Measurements from ENCODE around the gene MRM1.
"Not testable (repeated sequence)": the region's sequence is repeated elsewhere in the genome, so short reads cannot be mapped to it uniquely, and the experiment has no call there.

MRM1 gene

DNA sequence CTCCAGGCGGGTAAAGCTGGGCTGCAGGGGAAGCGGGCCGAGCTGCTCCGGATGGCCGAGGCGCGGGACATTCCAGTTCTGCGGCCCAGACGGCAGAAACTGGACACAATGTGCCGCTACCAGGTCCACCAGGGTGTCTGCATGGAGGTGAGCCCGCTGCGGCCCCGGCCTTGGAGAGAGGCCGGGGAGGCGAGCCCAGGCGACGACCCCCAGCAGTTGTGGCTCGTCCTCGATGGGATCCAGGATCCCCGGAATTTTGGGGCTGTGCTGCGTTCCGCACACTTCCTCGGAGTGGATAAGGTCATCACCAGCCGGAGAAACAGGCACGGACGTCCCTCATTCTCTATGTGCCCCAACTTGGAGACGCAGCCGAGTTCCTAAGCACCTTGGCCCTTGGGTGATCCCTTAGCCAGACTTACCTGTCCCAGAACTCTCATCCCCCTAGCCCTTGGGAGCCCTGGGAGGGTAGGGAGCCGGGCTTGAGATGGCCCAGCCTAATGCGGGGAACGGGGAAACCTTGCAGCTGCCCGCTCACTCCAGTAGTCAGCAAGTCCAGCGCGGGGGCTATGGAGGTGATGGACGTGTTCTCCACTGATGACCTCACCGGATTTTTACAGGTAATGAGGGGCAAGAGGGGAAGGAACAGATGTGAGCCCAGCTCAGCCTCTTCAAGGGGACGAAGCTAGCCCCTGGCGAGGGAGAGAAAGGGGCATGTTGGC is 806 bp downstream of the MRM1 start:
- DNase-seq, result peak; percentile 55

DNA sequence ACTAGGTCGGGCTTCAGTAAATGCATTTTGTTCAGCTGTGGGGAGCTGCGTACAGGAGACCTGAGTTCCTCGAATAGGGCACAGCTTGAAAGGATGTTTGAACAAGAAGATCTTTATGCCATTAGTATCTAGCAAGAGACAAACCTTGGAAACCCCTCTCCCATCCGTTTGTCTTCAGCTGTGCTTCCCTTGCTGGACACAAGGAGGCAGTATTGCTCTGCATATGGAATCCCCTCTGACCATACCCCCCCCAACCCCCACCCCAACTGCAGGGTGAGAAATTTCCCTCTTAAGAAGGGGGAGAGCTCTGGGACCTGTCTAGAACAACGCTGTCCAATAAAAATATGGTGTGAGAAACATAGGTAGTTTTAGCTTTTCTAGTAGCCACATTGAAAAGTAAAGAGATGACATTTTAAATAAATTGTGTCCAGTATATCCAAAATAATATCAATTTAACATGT is 1.6 kb downstream of the MRM1 start:
- peak; percentile 77 for DNase-seq

DNA sequence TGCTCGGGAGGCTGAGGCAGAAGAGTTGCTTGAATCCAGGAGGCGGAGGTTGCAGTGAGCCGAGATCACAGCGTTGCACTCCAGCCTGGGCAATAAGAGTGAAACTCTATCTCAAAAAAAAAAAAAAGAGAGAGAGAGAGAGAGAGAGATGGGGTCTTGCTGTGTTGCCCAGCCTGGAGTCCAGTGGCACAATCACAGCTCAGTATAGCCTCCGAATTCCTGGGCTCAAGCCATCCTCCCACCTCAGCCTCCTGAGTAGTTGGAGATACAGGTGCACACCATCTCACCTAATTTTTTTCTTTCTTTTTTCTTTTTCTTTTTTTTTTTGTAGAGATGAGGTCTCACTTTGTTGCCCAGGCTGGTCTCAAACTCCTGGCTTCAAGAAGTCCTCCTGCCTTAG is 3.6 kb downstream of the MRM1 start:
- not testable (repeated sequence) for DNase-seq

DNA sequence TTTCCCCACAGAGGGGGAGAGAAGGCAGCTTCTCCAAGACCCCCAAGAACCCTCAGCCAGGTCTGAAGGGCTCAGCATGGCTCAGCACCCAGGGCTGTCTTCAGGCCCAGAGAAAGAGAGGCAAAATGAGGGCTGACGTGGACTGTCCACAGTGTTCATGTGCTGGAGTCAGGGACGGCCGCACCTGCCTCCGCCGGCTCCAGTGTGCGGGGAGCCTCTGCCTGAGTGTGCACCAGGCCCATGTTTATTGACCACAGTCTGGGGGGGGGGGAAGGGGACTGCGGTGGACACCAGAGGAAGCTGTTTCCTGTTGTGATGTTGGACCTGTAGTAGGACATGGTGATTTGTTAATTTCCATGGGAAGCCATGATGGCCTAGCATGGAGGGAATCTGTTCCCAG is 6.9 kb downstream of the MRM1 start:
- DNase-seq, result peak; percentile 16

DNA sequence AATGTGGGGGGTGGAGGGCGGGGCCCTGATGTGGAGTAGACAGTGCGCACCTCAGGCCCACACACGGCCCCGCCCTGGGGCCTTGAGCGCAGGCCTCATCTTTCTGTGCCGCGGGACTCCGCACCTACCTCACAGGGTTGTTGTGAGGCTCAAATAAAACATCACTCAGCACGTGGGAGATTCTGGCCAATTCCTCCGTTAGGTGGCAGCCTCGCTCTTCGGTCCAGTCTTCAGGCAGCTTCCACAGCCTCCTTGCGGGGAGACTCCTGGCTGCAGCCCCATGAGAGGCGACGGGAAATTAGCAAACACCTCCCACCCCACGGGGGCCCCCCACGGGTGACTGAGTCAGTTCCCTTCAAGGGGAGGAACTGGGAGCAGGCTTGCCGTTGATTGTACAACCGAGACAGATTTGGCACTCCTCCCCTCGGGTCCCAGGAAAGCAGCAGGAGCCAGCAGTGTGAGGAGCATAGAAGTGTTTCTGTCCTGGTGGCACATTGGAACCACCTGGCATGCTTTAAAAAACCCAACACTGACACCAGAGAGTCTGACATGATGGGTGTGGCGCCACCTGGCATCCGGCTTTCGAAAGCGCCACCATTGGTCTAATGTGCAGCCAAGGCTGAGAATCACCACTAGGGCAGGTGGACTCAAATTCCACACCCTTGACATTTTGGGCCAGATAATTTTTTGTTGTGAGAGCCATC is 7.6 kb downstream of the MRM1 start:
- DNase-seq, result peak; percentile 48

DNA sequence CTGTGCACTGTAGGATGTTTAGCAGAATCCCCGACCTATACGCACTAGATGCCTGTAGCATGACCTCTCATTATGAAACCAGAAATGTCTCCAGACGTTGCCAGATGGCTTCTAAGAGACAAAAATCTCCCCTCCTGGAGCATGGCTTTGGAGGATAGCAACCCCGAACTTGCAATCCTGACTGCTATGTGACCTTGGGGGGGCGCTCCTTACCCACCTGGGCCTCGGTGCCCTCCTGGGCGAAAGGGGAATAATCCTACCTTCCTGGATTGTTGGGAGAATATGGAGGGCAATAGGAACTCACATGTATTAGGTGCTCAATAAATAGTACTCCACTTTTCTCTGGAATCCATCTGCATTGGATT is 8.1 kb downstream of the MRM1 start:
- no peak for DNase-seq

DNA sequence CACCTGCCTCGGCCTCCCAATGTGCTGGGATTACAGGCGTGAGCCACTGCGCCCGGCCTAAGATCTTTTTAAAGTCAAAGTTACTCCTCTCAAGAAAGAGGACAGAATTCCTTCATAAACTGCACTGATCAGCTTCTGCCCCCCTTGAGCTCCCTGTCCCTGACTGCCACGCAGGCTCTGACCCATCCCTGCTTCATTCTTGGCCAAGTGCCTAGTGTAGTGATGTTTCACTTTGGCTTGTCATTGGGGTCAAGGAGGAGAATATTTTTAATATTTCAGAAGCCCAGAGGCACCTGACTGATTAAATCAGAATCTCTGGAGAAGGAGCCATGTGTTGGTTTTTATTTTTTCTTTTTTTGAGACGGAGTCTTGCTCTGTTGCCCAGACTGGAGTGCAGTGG is 9.1 kb downstream of the MRM1 start:
- no peak for DNase-seq

DNA sequence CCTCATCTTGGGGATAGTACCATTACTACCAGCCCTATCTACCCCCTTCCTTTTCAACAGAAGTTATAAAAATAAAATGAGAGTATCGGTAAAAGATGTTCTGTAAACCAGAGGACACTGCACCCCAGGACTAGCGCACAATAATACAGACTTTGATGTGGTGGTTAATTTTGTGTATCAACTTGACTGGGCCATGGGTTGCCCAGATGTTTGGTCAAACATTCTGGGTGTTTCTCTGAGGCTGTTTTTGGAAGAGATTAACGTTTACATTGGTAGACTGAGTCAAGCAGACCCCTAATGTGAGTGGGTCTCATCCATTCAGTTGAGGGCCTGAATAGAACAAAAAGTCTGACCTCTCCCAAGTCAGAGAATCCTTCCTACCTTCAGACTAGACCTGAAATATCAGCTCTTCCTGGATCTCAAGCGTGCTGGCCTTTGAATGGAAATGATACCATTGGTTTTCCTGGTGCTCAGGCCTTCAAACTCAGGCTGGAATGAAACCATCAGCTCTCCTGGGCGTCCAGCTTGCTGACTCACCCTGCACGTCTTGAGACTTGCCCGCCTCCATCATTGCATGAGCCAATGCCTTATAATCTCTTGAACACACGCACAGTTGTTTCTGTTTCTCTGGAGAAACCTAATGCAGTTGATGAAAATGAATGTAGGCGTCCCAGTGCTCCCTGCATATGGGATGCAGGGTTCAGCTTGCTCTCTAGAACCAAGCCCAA is 10.1 kb downstream of the MRM1 start:
- no peak for DNase-seq

DNA sequence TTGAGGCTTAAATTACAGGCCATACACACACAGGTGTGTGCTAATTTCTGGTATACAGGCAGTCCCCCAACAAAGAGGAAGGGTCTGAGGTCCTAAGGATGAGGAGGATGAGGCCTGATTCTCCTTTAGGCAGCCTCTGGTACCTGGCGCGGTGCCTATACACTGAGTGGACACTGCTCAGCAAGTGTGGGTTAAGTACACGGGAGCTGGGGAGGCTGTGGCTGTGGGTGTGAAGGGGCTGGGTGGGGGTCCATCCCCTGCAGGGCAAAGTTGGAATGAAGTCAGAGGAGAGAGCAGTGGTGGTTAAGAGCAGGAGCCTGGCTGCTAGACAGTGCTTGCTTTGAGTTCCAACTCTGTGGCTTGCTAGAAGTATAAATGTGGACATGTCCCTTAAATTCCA is 10.9 kb downstream of the MRM1 start:
- DNase-seq, result no peak

DNA sequence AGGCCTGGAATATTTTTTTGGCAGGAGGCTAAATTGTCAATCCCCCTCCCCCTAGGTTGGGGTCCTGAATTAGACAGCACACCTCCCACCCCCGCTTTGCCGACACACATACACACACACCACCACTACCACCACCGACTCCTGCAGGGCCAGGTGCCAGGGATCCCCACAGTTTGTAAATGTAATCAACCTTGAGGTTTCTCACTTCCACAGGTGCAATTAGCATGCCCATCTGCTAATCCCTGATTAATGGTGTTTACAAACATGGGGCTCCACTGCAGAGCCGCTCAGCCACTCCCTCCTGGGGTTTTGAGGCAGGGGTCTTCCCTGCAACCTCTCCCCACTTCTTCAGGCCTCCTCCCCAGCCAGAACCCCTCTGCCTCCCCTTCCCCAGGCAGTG is 11.8 kb downstream of the MRM1 start:
- no peak for DNase-seq

DNA sequence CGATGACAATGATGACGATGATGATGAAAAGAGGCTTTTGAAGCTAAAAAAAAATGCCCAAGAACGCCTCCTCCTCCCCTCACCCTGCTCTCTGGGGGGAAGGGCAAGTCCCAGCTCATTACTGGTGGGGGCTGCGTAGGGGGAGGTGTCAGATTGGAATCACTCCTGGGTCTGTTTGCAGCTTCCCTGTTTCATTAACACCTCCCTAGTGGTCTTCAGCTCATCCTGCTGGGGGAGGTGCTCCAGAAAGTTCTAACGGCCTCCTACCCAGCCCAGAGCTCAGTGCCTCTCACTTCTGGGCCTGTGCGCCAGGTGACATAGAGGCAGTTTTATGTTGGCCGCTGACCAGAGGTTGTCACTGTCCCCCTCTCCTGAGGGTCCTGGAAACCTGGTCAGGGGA is 12.7 kb downstream of the MRM1 start:
- DNase-seq, result no peak

DNA sequence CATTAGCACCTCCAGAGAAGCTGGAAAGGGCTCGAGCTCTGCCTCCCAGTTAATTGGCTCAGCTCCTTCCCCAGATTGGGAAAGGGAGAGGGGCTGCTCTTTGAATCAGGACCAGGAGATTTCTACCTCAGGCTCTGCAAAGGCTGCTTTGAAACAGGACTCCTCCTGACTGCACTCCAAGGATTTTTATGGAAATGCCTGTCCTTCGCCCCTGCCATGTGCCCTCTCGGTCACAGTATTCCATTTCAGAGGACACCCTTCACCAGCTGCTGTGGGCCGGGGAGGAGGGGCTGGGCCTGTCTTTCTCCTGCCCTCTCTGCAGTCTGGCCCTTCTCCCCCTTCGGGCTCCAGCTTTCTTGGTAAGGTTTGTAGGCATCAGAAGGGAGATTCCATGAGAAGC is 13.6 kb downstream of the MRM1 start:
- DNase-seq, result no peak

DNA sequence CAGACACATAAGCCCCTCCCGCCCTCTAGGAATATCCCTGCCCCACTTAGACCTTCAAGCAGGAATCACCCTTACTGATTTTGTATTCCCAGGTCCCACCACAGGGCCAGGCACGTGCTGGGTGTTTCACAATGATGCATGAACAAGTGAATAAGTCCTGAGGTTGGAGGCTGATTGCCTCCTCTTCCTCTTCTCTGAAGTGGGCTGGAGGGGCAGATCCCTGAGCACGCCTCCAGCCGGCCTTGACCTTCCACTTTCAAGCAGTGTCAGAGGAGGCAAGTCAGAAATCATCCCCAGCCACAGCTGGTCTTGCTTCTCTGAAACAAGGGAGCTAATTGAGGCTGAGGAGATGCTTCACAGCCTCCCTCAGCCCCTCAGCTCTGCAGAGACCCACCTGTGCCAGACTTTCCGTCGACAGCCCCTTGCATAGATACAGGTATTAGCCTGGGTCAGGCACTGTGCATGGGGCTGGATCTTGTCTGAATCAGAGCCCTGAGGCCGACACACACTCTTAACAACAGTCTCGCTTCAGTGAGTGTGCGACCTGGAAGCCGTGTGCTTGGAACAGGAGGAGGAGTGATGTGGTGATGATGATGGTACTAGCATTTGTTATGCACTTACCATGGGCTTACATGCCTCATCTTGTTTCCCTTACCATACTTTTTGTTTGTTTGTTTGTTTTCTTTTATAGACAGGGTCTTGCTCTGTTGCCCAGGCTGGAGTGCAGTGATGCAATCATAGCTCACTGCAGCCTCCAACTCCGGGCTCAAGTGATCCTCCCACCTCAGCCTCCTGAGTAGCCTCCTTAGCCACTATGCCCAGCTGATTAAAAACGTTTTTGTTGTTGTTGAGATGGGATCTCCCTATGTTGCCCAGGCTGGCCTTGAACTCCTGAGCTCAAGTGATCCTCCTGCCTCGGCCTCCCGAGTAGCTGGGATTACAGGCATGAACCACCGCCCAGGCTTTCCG is 15.0 kb downstream of the MRM1 start:
- DNase-seq, result no peak

DNA sequence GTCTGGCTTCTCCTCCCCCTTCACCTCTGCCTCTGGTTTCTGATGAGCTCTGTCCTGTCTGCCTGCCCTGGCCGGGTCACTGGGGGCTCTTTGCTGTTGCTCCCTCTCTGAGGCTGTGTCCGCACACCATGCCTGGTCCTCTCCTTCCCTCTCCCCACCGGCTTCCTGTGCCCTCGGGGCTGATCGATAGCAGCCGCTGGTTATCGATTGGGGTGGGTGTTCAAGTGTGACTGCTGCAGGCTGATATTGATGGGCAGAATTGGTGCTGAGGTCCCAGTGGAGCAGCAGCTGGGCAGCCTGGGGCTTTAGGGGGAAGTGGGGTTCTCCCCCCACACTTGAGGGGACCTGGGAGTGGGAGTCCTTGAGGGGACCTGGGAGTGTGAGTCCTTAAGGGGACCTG is 16.4 kb downstream of the MRM1 start:
- no peak for DNase-seq

DNA sequence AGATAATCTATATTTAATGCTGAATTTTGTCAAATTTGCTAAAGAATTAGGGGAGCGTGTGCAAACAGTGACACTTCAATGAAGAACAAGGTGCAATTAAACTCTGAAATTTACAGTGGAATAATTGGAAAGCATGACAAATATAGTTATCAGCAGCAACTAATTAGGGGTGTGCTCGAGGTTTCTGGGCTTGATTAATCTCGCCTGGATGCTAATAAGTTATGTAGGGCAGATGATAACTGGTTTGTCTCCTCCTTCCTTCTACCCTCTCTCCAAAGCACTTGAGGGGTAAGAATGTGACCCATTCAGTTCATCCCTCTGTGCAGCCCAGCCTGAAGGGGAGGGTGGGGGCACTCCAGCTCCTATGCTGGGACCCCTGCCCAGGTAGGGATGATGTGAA is 21.9 kb downstream of the MRM1 start:
- peak; percentile 58 for DNase-seq

DNA sequence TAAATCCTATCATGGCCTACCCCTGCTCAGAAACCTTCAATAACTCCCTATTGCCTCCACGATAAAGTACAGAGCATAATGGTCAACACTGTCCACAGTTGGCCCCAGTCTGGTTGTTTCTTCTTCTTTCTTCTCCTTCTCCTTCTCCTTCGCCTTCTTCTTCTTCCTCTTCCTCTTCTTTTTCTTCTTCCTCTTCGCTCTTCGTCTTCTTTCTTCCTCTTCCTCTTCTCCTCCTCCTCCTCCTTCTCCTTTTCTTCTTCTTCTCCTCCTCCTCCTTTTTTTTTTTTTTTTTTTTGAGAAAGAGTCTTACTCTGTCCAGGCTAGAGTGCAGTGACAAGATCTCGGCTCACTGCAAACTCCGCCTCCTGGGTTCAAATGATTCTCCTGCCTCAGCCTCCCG is 23.8 kb downstream of the MRM1 start:
- DNase-seq, result no peak

DNA sequence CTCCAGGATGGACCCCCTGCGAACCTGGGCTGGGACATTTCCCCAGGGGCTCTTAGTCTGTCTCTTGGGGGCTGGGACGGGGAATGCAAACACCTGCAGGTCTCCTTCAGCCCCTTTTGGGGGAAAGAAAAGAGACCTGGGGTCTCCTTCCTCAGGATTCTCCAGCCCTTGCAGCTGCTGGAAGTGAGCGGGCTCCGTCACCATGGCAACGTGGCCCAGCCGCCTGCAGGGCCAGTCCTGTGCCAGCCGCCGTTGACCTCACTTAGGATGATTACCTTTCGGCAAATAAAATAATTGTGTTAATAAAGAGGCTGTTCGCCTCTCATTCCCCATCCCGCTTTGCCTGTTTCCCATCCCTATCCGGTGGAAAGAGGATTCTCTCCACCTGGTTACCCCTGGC is 25.7 kb downstream of the MRM1 start:
- DNase-seq, result peak; percentile 94

DNA sequence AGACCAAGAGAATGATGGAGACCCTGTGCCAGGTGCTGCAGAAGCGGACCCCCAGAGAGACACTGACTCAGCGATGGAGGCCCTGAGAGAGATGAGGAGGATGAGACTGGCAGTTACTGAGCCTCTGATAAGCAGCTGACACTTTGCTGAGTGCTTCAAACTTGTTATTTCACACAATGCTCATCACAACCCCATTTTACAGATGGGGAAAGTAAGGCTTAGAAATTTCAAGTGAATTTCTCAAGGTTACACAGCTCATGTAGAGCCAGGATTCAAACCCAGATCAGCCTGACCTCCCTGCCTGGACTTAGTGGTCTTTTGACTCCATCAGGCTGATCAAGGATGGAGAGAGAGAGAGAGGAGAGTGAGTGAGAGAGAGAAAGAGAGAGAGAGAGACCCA is 27.2 kb downstream of the MRM1 start:
- no peak for DNase-seq

DNA sequence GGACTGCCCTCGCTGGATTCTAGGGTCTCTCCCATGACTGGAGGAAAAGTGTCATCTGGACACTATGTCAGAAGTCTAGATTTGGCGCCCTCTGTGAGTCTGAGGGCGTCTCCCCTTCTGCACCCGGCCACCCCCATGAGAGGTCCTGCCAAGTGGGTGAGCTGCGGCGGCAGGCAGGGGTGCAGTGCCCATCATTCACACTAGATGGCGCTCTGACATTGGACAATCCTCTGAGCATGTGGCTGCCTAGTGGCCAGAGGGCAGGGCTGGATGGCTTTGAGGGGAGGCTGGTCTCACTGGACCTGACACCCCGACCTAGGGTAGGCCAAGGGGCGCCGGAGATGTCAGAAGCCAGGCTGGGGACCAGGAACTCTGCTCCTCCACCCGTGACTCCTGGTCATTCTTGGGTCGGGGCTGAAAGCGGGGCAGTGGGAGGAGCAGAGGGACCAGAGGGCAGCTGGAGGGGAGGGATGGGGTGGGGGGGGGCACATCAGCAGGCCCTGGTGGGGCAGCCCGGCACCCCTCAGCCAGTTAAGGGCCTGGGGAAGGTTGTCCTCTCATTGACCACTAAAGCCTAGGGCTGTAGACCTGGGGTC is 28.0 kb downstream of the MRM1 start:
- DNase-seq, result peak; percentile 65

DNA sequence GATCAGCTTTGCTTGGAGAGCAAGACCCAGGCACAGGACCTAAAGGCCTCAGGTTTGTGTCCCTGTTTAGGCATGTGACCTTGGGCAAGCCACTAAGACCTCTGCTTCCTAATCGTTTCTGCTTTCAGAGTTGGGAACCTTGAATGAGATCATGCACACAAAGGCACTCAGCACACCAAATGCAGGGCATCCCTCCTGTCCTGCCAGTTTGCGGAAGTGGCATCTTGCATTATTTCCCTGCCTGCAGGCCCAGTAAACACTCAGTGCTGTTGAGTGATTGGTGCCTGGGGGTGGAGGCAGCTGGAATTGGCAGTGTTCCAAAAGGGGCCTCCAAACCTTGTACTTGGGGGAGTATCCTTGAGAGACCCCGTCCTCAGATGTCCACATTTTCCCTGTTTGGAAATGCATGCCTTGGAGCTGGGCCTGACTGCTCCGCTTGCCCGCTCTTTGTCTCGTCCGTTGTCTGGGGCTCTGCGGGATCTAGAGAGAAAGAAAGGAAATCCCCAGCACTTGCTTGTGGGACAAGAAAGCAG is 28.7 kb downstream of the MRM1 start:
- DNase-seq, result no peak

DNA sequence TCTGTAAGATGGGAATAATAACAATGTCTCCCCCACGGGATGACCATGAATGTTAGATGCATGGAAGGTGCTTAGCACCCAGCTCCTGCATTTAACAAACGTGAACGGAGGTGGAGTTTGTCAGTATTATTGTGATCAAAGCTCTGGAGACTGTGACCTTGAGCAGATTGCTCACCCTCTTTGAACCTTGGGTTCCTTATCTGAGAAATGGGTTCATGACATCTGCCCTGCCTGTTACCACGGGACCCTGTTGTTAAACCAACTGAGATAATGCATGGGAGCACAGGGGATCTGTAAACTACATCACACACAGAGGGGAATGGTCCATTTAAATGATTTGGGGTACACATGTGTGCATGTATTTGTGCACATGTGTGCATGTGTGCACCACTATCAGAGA is 29.6 kb downstream of the MRM1 start:
- no peak for DNase-seq
